Activated naive CD4-positive, alpha-beta T cell treated with anti-CD3 and anti-CD28 coated beads for 36 hours (primary cell): ENCODE data around the gene NMNAT2. TPM values are rescaled to one million over a fixed set of nuclear protein-coding genes. Genes with fewer than 3 reads are reported as not detected.
"Not testable (repeated sequence)": the region's sequence is repeated elsewhere in the genome, so short reads cannot be mapped to it uniquely, and the experiment has no call there.

Experiments used
- CTCF ChIA-PET: fragments of 350-600 bp; sonication (Branson Sonifier 250); formaldehyde crosslinking; loops from one replicate; lab custom pipeline; 2021; ENCODE audit warnings: antibody characterized with exemption; lab: Charles Lee
- DNase-seq: peaks from one replicate; pipeline ENCODE4 v3.0.0-alpha.2; 2020
- H3K27ac Mint-ChIP-seq: one replicate; pipeline ENCODE4 v1.8.0; 2021; ENCODE audit warnings: mild to moderate bottlenecking, mixed read lengths
- H3K27me3 Mint-ChIP-seq: one replicate; pipeline ENCODE4 v1.8.0; 2021; ENCODE audit warnings: low read depth, mixed read lengths
- H3K36me3 Mint-ChIP-seq: one replicate; pipeline ENCODE4 v1.8.0; 2021; ENCODE audit warnings: low read depth, mixed read lengths
- H3K4me1 Mint-ChIP-seq: one replicate; pipeline ENCODE4 v1.8.0; 2021; ENCODE audit warnings: low read depth, mixed read lengths
- H3K4me3 Mint-ChIP-seq: one replicate; pipeline ENCODE4 v1.8.0; 2021; ENCODE audit warnings: mild to moderate bottlenecking, moderate library complexity, mixed read lengths
- H3K9me3 Mint-ChIP-seq: one replicate; pipeline ENCODE4 v1.8.0; 2021; ENCODE audit warnings: mixed read lengths
- intact Hi-C: fragments of 100-400 bp; cut with micrococcal nuclease; formaldehyde crosslinking; loops from one replicate; pipeline ENCODE4 v1.15.1; 2023
- total RNA-seq, 2 experiments: library from RNA; stranded (reverse); gene quantifications; one replicate each; pipeline ENCODE4 v1.2.3, GENCODE V29; 2021

NMNAT2 gene
- total RNA-seq, 2 experiments from 2014 or later, result not detected

DNA sequence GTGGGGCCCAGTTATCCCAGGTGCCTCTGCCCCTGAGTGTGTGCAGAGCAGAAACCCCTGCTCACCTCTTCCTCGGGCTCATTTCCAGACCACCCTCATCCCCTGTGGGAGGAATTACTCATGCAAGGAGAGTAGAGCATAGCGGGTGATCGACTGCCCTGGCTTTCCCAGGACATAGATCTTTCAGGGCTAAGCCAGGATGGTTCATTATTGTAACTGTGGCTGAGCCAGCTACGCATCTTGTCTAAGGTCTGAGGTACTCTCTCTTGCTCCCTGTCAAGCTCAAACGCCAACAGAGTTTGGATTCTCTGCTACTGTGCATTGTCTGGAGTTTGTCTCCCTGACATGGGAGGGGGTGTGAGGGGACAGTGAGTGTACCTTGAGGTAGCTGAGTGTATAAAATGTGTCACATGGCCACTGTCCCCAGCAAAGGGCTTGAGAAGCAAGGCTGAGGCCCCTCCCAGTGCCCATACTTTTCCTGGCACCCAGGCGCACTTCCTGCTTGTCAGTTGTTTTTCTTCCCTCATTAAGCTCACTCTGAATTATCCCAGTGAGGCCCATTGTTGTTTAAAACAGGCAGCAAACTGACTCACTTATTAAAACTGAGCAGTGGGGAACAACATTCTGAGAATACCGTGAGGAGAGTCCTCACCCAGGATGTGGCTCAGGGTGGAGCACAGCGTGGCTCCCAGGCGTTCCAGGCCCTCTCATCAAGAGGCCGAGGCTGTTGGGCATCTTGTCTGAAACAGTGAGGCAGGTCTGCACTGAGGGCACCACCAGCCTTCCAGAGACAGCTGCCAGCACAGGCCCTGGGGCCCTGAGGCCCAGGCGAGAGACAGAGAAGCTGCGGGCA is 139.2 kb downstream of the NMNAT2 start:
- DNase-seq, result no peak
- Mint-ChIP-seq H3K36me3 (no peaks in the 10 kb centered on the region), H3K4me3 (no peak overlapping the region), H3K4me1 (no peaks in the 10 kb centered on the region), H3K27ac (no peak overlapping the region), H3K27me3 (no peaks in the 10 kb centered on the region), H3K9me3 (no peaks in the 10 kb centered on the region)
- CTCF ChIA-PET, result interaction anchor here (0.7 kb wide), 1 partner anchor 992 kb away, joined by 3 read pairs; no protein-coding TSS in a partner anchor
- intact Hi-C loops, result loop anchor here (5.0 kb wide), 1 partner anchor 317 kb away; no protein-coding TSS in a partner anchor

DNA sequence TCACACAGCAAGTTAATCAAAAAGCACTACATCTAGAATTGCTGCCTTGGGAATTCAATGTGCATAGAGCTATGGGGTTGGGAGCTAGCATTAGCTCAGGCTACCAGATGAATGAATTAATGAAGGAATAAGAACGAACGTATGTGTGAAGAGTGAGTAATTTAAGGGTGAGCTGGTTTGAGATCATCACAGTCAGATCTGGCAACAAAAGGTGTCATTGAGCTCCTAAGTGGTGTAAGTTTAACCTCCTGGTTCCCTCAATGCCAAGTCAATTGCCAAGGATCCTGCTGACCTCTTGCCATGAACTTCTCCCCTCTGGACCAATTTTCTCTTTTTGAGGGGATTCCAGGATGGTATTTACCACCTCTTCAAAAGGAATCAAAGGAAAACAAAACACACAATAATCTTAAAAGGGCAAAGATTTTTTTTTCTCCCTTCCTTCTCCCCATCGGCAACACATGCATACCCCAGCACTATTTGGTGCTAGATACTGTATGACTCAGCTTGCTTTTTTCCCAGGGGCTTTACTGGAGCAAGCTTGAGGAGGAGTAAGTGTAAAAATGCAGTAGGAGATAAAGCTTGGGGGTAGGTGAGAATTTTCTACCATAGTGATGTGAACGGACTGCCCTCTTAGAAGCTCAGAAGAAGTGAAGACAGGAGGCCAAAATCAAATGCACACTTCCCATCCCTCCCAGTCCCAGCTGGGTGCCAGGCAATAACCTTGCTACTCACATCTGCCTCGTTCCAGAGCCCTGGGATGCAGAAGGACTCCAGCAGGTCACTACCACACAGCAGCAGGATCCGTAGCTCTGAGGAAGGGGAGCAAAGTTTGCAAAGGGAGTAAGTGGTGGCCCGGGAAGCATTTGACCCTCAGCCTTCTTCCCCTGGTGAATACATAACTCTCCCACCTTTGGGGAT is 140.1 kb downstream of the NMNAT2 start:
- Mint-ChIP-seq H3K27me3 (no peaks in the 10 kb centered on the region), H3K4me1 (no peaks in the 10 kb centered on the region), H3K4me3 (no peak overlapping the region), H3K9me3 (no peaks in the 10 kb centered on the region), H3K36me3 (no peaks in the 10 kb centered on the region), H3K27ac (no peak overlapping the region)
- CTCF ChIA-PET, result interaction anchor here (0.7 to 0.8 kb wide), 3 partner anchors 301 to 991 kb away, joined by 3 read pairs; no protein-coding TSS in a partner anchor
- intact Hi-C loops, result loop anchor here (5.0 kb wide), 1 partner anchor 316 kb away; no protein-coding TSS in a partner anchor
- no peak for DNase-seq

DNA sequence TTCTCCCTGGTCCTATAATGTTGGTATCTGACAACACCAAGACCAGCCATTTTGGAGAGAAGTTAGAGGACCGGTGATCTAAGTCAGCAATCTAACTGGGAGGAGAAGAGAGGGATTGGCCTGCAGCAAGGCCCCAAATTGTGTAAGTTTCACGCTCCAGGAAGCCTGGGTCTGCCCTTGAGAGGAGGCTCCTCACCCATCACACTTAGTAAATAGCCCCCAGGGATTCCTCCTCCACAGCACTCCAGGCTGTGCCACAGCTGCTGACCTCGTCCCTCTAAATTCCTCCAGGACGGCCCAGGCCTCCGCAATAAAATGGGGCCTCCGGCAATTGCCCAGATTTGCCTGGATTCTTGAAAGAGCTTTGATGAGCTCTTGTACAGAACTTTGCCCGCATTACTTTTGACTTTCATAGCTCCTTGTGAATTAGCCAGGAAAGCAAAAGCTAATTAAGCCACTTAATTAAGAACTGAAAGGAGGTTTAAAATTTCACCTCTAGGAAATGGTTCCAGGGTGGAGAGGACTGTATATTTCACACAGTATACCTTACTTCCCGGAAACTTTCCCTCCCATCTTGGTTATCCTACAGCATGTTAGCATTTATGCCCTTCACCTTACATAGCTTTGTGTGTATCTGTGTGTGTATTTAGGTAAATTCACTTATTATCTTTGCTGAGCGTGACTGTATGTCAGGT is 141.6 kb downstream of the NMNAT2 start:
- Mint-ChIP-seq H3K4me3 (no peak overlapping the region), H3K4me1 (no peaks in the 10 kb centered on the region), H3K36me3 (no peaks in the 10 kb centered on the region), H3K27ac (no peak overlapping the region), H3K27me3 (no peaks in the 10 kb centered on the region), H3K9me3 (no peaks in the 10 kb centered on the region)
- intact Hi-C loops, result loop anchor here (5.0 kb wide), 1 partner anchor 314 kb away; no protein-coding TSS in a partner anchor
- CTCF ChIA-PET, result no interaction called here
- DNase-seq, result no peak

DNA sequence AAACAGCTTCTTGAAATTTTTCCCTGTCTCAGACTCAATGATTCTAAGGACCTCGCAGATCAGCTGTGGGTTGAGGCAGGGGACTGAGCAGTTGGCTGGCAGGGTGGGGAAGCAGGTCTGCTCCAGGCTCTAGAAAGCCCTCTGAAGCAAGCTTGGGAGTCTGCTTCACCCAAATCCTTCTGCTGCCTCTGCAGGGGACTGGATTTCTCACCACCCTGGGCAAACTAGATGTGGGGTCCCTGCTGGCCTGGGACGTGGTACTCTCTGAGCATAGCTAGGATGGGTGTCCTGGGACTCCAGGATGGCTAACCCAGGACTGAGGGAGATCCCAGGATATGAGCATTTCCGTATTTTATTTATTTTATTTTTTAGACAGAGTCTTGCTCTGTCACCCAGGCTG is 142.9 kb downstream of the NMNAT2 start:
- DNase-seq, result no peak
- Mint-ChIP-seq H3K36me3 (no peaks in the 10 kb centered on the region), H3K4me3 (no peak overlapping the region), H3K27me3 (no peaks in the 10 kb centered on the region), H3K27ac (no peak overlapping the region), H3K9me3 (no peaks in the 10 kb centered on the region), H3K4me1 (no peaks in the 10 kb centered on the region)
- CTCF ChIA-PET, result no interaction called here
- intact Hi-C loops, result loop anchor here (5.0 kb wide), 1 partner anchor 313 kb away; no protein-coding TSS in a partner anchor

DNA sequence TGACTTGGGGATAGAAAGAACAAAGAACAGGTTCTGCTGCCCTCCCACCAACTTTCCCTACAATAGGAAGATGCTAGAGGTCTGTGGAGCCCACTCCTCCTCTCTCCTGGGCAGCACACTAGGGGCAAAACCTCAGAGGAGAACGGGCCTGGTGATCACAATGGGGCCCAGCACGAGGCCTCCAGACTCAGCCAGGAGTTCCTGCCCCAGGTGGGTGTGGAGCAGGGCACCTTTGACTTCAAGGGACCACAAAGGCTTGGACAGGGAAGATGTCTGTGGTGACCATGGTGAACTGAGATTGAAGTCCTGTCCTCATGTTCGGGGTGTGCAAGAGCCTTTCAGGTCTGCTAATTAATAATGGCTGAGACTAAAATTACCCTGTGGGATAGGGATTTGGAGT is 143.3 kb downstream of the NMNAT2 start:
- intact Hi-C loops, result loop anchor here (5.0 kb wide), 1 partner anchor 313 kb away; no protein-coding TSS in a partner anchor
- Mint-ChIP-seq H3K9me3 (no peaks in the 10 kb centered on the region), H3K4me3 (no peak overlapping the region), H3K36me3 (no peaks in the 10 kb centered on the region), H3K4me1 (no peaks in the 10 kb centered on the region), H3K27ac (no peak overlapping the region), H3K27me3 (no peaks in the 10 kb centered on the region)
- CTCF ChIA-PET, result no interaction called here
- DNase-seq, result no peak

DNA sequence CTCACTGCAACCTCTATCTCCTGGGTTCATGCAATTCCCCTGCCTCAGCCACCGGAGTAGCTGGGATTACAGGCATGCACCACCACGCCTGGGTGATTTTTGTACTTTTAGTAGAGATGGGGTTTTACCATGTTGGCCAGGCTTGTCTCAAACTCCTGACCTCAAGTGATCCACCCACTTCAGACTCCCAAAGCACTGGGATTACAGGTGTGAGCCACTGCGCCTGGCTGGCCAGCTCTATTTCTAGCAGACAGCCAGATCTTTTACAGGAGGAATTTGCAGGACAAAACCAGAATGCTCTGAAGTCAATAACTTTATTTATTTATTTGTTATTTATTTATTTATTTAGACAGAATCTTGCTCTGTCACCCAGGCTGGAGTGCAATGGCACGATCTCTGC is 144.2 kb downstream of the NMNAT2 start:
- H3K27ac Mint-ChIP-seq, DNase-seq, intact Hi-C loops, H3K4me1 Mint-ChIP-seq, H3K4me3 Mint-ChIP-seq, H3K36me3 Mint-ChIP-seq, H3K27me3 Mint-ChIP-seq, CTCF ChIA-PET, H3K9me3 Mint-ChIP-seq: not testable (repeated sequence)

DNA sequence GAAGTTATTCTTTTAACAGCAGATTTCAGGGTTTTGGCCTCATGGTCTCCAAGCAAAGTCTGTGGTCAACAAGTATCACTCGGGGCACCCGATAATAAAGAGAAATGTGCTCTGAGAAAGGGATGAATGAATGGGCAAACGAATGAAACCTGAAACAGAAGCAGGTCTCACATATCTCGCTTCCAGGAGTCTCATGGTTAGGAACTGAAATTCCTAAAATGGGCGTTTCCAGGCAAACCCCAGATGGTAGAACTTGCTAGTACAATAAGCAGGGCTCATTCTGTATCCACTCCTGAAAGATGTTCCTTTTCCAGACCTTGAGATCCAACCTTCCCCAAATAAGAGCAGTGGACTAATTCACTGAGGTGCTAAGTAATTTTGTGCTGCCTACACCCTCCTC is 144.9 kb downstream of the NMNAT2 start:
- CTCF ChIA-PET, result no interaction called here
- no peaks in the 10 kb centered on the region for H3K4me1 Mint-ChIP-seq
- H3K9me3 Mint-ChIP-seq, result no peaks in the 10 kb centered on the region
- no peaks in the 10 kb centered on the region for H3K36me3 Mint-ChIP-seq
- H3K4me3 Mint-ChIP-seq, result no peak overlapping the region
- H3K27ac Mint-ChIP-seq, result no peak overlapping the region
- intact Hi-C loops, result no loop called here
- no peak for DNase-seq
- H3K27me3 Mint-ChIP-seq, result no peaks in the 10 kb centered on the region

DNA sequence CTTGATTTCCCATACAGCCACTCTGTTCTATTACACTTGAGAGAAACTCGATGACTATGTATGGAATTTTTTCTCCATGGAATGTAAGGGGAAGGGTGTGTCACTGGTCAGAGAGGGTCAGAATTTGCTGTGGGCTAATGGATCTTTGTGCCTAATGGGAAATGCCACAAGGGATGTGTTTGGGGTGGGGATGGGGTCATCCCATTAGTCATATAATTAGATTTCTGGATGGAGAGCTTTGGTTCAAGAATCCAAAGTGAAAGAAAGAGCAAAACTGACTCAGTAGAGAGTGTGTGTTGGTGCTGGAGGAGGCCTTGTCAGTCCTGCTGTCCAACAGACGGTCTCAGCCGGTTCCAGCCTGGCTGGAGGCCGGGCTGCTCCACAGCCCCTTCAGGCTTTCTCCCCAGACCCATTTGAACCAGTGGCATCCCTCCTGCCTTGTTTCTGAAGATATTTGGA is 145.8 kb downstream of the NMNAT2 start:
- Mint-ChIP-seq H3K4me1 (no peaks in the 10 kb centered on the region), H3K9me3 (no peaks in the 10 kb centered on the region), H3K27me3 (no peaks in the 10 kb centered on the region), H3K36me3 (no peaks in the 10 kb centered on the region), H3K4me3 (no peak overlapping the region), H3K27ac (no peak overlapping the region)
- CTCF ChIA-PET, result no interaction called here
- DNase-seq, result no peak
- intact Hi-C loops, result no loop called here

DNA sequence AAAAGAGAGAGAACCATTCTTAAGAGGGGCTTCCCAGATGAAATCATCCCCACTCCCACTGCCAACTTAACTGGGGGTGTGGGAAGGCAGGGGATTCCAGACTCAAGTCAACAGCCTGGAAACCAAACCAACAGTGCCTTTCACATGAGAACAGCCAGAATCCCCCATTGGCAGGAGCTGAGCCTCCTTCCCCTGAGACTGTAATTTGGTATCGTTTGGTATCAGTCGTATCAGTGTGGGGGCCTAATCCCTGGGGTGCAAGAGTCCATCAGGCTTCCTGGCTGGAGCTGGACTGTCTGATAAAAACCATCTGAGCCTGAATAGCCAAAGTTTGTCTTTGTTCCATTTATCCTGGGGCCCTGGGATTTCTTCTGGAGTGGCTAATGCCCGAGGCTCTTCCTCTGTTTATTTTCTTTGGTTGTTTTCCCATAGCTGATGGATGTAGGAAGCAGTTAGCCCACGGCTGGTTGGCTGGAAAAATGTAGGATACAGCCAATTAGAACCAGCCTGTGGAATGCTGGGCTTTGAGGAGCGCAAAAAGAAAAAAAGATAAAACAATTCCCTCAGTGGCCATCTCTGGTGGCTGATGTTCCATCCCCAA is 147.5 kb downstream of the NMNAT2 start:
- H3K27ac Mint-ChIP-seq, result no peak overlapping the region

DNA sequence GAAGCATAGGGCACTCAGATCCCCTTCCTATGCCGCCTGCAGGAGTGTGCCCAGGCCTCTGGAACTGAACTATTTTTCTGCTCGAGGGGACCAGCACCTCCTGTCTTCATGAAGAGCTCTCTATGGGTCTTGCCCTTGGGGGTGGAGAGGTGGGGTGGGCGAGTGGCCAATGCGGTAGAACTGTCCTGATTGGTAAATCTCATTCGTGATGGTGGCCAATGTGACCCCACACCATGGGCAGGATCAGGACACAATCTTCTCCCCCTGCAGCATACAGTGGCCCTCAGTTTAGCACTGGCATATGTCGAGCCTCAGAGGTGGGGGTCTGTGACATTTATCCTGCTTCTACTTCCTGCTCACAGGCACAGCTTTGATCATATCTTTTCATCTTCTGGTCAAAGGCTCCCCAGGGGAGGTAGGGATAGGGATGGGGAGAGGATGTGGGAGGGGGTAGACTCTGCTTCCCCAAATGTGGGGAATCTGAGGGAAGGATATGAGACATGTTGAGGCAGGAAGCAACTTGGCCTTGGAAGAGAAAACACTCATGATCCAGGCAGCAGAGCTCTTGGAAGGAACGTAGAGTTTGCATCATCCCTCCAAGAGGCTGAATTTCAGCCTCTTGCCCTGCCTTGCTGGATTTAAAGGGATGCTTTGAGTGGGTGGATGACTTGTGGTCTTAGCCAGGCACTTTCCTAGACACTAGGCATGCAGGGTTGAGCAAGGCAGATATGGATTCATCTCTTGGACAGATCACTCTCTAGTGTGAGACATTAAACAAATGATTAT is 150.3 kb downstream of the NMNAT2 start:
- intact Hi-C loops, result no loop called here
- no peaks in the 10 kb centered on the region for H3K4me1 Mint-ChIP-seq
- no peaks in the 10 kb centered on the region for H3K9me3 Mint-ChIP-seq
- no peak for DNase-seq
- H3K27ac Mint-ChIP-seq, result no peak overlapping the region
- H3K4me3 Mint-ChIP-seq, result no peak overlapping the region
- CTCF ChIA-PET, result interaction anchor here (1.1 kb wide), 1 partner anchor 14 kb away, joined by 3 read pairs; no protein-coding TSS in a partner anchor
- H3K27me3 Mint-ChIP-seq, result peaks cover 6% of the 10 kb centered on the region
- no peaks in the 10 kb centered on the region for H3K36me3 Mint-ChIP-seq

More for the DNA sequence above, 147.5 kb downstream of the NMNAT2 start:
- CTCF ChIA-PET, result interaction anchor here (1.3 kb wide), 1 partner anchor 307 kb away, joined by 4 read pairs; no protein-coding TSS in a partner anchor
- Mint-ChIP-seq H3K9me3 (no peaks in the 10 kb centered on the region), H3K4me3 (no peak overlapping the region), H3K27me3 (peaks cover 3% of the 10 kb centered on the region), H3K4me1 (no peaks in the 10 kb centered on the region), H3K36me3 (no peaks in the 10 kb centered on the region)
- intact Hi-C loops, result no loop called here
- no peak for DNase-seq
